GM13977 (cell line): ENCODE measurements around the gene E2F1.

ENCODE experiments used
- DNase-seq: peaks from one replicate; pipeline ENCODE4 v3.0.0; 2012; ENCODE audit warnings: low spot score
- CTCF ChIP-seq: IDR thresholded peaks from 2 replicates; pipeline ENCODE4 v1.5.1; 2012; ENCODE audit warnings: mild to moderate bottlenecking, control low read depth; ENCODE audit not compliant: insufficient read depth; ENCODE audit errors: extremely low read depth, missing control alignments
- in situ Hi-C: fragments of 300-500 bp; cut with MboI; formaldehyde crosslinking; loops from one replicate; pipeline ENCODE4 v1.12.0; 2022; ENCODE audit warnings: low sequenced_read_pairs, low pct_unique_long_range_greater_than_20kb, mixed read lengths, inconsistent platforms; ENCODE audit not compliant: unreplicated experiment

Gene E2F1

GRCh38 chr20:33629533-33629932 is 56.7 kb downstream of the E2F1 start:
- TF ChIP-seq CTCF, result no peak
- in situ Hi-C loops, result no loop called here
- DNase-seq, result no peak

- in situ Hi-C loops, result no loop called here
- no peak for TF ChIP-seq CTCF
- DNase-seq, result no peak
These were observed 58.5 kb downstream of the E2F1 start for GRCh38 chr20:33627577-33628216.

- no peak for DNase-seq
- TF ChIP-seq CTCF, result no peak
- in situ Hi-C loops, result no loop called here
These were observed 60.0 kb downstream of the E2F1 start for GRCh38 chr20:33626190-33626589.
